Type B pancreatic cell (in vitro differentiated cells): ENCODE data around the gene SGCB. TPM values are rescaled to one million over a fixed set of nuclear protein-coding genes. Genes with fewer than 3 reads are reported as not detected.
"Not testable (repeated sequence)": the region's sequence is repeated elsewhere in the genome, so short reads cannot be mapped to it uniquely, and the experiment has no call there.

Experiments used
- DNase-seq: peaks from one replicate; pipeline ENCODE4 v3.0.0; 2021; ENCODE audit warnings: mixed read lengths; ENCODE audit not compliant: unreplicated experiment; ENCODE audit errors: extremely low spot score
- H3K27ac Mint-ChIP-seq: 2 replicates; pipeline ENCODE4 v1.8.0; 2021; ENCODE audit warnings: mild to moderate bottlenecking, mixed read lengths
- H3K27me3 Mint-ChIP-seq: 2 replicates; pipeline ENCODE4 v1.8.0; 2021; ENCODE audit warnings: mixed read lengths
- H3K36me3 Mint-ChIP-seq: 2 replicates; pipeline ENCODE4 v1.8.0; 2021; ENCODE audit warnings: mixed read lengths
- H3K4me1 Mint-ChIP-seq: one replicate; pipeline ENCODE4 v1.8.0; 2021; ENCODE audit warnings: mixed read lengths; ENCODE audit not compliant: unreplicated experiment
- H3K4me3 Mint-ChIP-seq: 2 replicates; pipeline ENCODE4 v1.8.0; 2021; ENCODE audit warnings: mild to moderate bottlenecking, mixed read lengths
- H3K9me3 Mint-ChIP-seq: 2 replicates; pipeline ENCODE4 v1.8.0; 2021; ENCODE audit warnings: mixed read lengths
- CTCF ChIP-seq: fragments of 200-600 bp; sonication (generic); conservative IDR thresholded peaks from 2 replicates; pipeline ENCODE4 v1.5.0; 2021; ENCODE audit warnings: antibody characterized with exemption, mild to moderate bottlenecking
- long read RNA-seq: library from polyadenylated mRNA; unstranded; transcript quantifications from one replicate; pipeline ENCODE4 v2.0.0, GENCODE V29; 2020
- total RNA-seq: library from RNA; stranded (reverse); gene quantifications from 2 replicates; pipeline ENCODE4 v1.2.1, GENCODE V29; 2021; ENCODE audit warnings: low replicate concordance

Gene SGCB, protein sequence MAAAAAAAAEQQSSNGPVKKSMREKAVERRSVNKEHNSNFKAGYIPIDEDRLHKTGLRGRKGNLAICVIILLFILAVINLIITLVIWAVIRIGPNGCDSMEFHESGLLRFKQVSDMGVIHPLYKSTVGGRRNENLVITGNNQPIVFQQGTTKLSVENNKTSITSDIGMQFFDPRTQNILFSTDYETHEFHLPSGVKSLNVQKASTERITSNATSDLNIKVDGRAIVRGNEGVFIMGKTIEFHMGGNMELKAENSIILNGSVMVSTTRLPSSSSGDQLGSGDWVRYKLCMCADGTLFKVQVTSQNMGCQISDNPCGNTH
- 23.6 and 39.1 TPM in 2 replicates for total RNA-seq
- long read RNA-seq, full-length matches to known transcripts = 37 of 61 reads
- long read RNA-seq, partial matches to known transcripts = 13 of 61 reads
- long read RNA-seq, other reads (novel, unspliced or antisense) = 11 of 61 reads

GRCh38 chr4:52038103-52038912, at the start of gene SGCB:
Gene SGCB (minus strand): TSS chr4:52038299. CDS start chr4:52038259, 40 bp downstream.
- peak; percentile 83 for DNase-seq
- Mint-ChIP-seq H3K4me1 (peaks cover 23% of the 10 kb centered on the region), H3K9me3 (no peaks in the 10 kb centered on the region), H3K4me3 (peak within 1 kb of the TSS; percentile 91), H3K36me3 (peaks cover 20% of the 10 kb centered on the region), H3K27me3 (peaks cover 25% of the 10 kb centered on the region), H3K27ac (peak within 1 kb of the TSS; percentile 86)
- TF ChIP-seq CTCF = peak; percentile 12

GRCh38 chr4:52086425-52086824, 48.3 kb upstream of the SGCB start:
- DNase-seq, H3K27ac Mint-ChIP-seq, H3K36me3 Mint-ChIP-seq, H3K9me3 Mint-ChIP-seq, H3K27me3 Mint-ChIP-seq, H3K4me1 Mint-ChIP-seq, H3K4me3 Mint-ChIP-seq: not testable (repeated sequence)

GRCh38 chr4:52081216-52081615, 43.1 kb upstream of the SGCB start:
- Mint-ChIP-seq H3K4me3 (no peak overlapping the region), H3K27ac (no peak overlapping the region), H3K4me1 (peaks cover 11% of the 10 kb centered on the region), H3K9me3 (no peaks in the 10 kb centered on the region), H3K36me3 (peaks cover 4% of the 10 kb centered on the region), H3K27me3 (no peaks in the 10 kb centered on the region)
- TF ChIP-seq CTCF = no peak
- no peak for DNase-seq

DNA sequence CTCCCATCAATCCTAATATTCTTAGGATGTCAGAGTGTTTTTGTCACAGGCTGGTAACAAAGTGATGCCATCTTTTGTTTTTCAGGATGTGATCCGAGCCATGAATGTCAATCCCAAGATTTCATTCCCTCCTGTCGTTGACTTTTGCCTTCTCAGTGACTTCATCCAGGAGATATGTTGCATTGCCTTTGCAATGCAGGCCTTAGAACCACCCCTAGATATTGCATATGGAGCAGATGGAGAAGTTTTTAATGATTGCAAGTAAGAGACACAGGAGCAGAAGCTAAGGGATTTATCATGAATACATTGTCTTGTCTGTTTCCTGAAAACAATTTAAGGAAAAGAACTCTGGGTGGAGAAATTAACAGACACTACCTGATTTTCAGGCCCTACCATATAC, 41.6 kb upstream of the SGCB start:
- peaks cover 11% of the 10 kb centered on the region for H3K27me3 Mint-ChIP-seq
- peaks cover 4% of the 10 kb centered on the region for H3K36me3 Mint-ChIP-seq
- no peak for DNase-seq
- peaks cover 11% of the 10 kb centered on the region for H3K4me1 Mint-ChIP-seq
- no peaks in the 10 kb centered on the region for H3K9me3 Mint-ChIP-seq
- no peak overlapping the region for H3K4me3 Mint-ChIP-seq
- H3K27ac Mint-ChIP-seq = no peak overlapping the region
- TF ChIP-seq CTCF = no peak

DNA sequence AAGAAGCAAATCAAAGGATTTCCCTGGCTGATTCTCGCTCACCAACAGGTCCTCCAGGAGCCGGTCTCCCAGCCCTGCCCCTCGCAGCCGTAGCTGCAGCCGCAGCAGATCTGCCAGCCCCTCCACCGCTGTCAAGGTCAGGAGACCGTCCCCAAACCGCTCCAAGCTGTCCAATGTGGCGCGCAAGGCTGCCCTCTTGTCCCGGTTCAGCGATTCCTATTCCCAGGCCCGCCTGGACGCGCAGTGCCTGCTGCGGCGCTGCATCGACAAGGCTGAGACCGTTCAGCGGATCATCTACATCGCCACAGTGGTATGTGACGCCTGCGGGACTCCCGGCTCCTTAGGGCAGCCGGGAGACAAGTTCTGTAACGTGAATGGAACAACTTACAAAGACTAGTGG, 38.6 kb upstream of the SGCB start:
- no peak overlapping the region for H3K27ac Mint-ChIP-seq
- no peaks in the 10 kb centered on the region for H3K9me3 Mint-ChIP-seq
- H3K27me3 Mint-ChIP-seq = peaks cover 17% of the 10 kb centered on the region
- DNase-seq = peak; percentile 69
- H3K4me1 Mint-ChIP-seq = peaks cover 13% of the 10 kb centered on the region
- peaks cover 8% of the 10 kb centered on the region for H3K36me3 Mint-ChIP-seq
- peak overlapping the region; percentile 71 for H3K4me3 Mint-ChIP-seq
- no peak for TF ChIP-seq CTCF
